T1000 (cell line): ENCODE data around the gene RBMS1.
"Not testable (repeated sequence)": the region's sequence is repeated elsewhere in the genome, so short reads cannot be mapped to it uniquely, and the experiment has no call there.

Experiments used
- DNase-seq: peaks from one replicate; lab custom pipeline; 2025; ENCODE audit warnings: mixed read lengths; lab: John Stamatoyannopoulos, UW

Gene RBMS1

GRCh38 chr2:160501370-160501769, 7.8 kb upstream of the RBMS1 start:
- no peak for DNase-seq

GRCh38 chr2:160499865-160500264, 6.3 kb upstream of the RBMS1 start:
- DNase-seq: no peak

- DNase-seq: no peak
Observed at GRCh38 chr2:160498137-160498536, 4.5 kb upstream of the RBMS1 start.

- no peak for DNase-seq
Observed at GRCh38 chr2:160494201-160494644, 616 bp upstream of the RBMS1 start.

GRCh38 chr2:160492401-160493226, 993 bp downstream of the RBMS1 start:
- peak; percentile 51 for DNase-seq

GRCh38 chr2:160491911-160492371, 1.7 kb downstream of the RBMS1 start:
- DNase-seq: no peak

GRCh38 chr2:160490733-160491685, 2.6 kb downstream of the RBMS1 start:
- no peak for DNase-seq

GRCh38 chr2:160489111-160489510, 4.5 kb downstream of the RBMS1 start:
- DNase-seq: no peak

- not testable (repeated sequence) for DNase-seq
Observed at GRCh38 chr2:160488289-160488688, 5.3 kb downstream of the RBMS1 start.

- DNase-seq: no peak
Observed at GRCh38 chr2:160486341-160486740, 7.3 kb downstream of the RBMS1 start.

GRCh38 chr2:160484859-160485520, 8.6 kb downstream of the RBMS1 start:
- DNase-seq: no peak

GRCh38 chr2:160482673-160483072, 10.9 kb downstream of the RBMS1 start:
- no peak for DNase-seq

GRCh38 chr2:160479269-160479668, 14.3 kb downstream of the RBMS1 start:
- no peak for DNase-seq

GRCh38 chr2:160478660-160479059, 14.9 kb downstream of the RBMS1 start:
- no peak for DNase-seq

GRCh38 chr2:160477032-160477431, 16.6 kb downstream of the RBMS1 start:
- DNase-seq: no peak

- DNase-seq: no peak
Observed at GRCh38 chr2:160474891-160475787, 18.5 kb downstream of the RBMS1 start.

- DNase-seq: no peak
Observed at GRCh38 chr2:160474319-160474645, 19.3 kb downstream of the RBMS1 start.

GRCh38 chr2:160473468-160474318, 19.9 kb downstream of the RBMS1 start:
- no peak for DNase-seq

GRCh38 chr2:160472839-160473251, 20.8 kb downstream of the RBMS1 start:
- DNase-seq: no peak

- no peak for DNase-seq
Observed at GRCh38 chr2:160471950-160472349, 21.7 kb downstream of the RBMS1 start.
